Small intestine (tissue), 7 donors: ENCODE measurements around the gene FIS1. TPM values are rescaled to one million over a fixed set of nuclear protein-coding genes. Genes with fewer than 3 reads are reported as not detected.
A peak's percentile ranks its signal among the peaks of the same experiment; 100 is the strongest.
"Not testable (repeated sequence)": the region's sequence is repeated elsewhere in the genome, so short reads cannot be mapped to it uniquely, and the experiment has no call there.

Source experiments
- DNase-seq, 2 donors: peaks; one replicate each; pipeline versions ENCODE4 v3.0.0 to v3.0.0-alpha.2; 2013
- FAIRE-seq: peaks from 2 replicates; lab custom pipeline; 2012; peaks lifted over from hg19 to GRCh38; lab: Jason Lieb, UNC
- H3K27ac ChIP-seq, 3 donors: one replicate each; pipeline ENCODE4 v1.5.1; 2013; ENCODE audit warnings: low read length in 2 of 3, mild to moderate bottlenecking in 2 of 3, control low read depth in 1 of 3, inconsistent platforms in 1 of 3, low read depth in 1 of 3, moderate library complexity in 1 of 3
- H3K27me3 ChIP-seq, 3 donors: one replicate each; pipeline ENCODE4 v1.6.1; 2013; ENCODE audit warnings: low read length in 3 of 3, inconsistent platforms in 1 of 3; ENCODE audit not compliant: control insufficient read depth in 3 of 3, insufficient read depth in 3 of 3
- H3K36me3 ChIP-seq, 3 donors: one replicate each; pipeline ENCODE4 v1.6.1; 2013; ENCODE audit warnings: low read length in 3 of 3, inconsistent platforms in 1 of 3, low read depth in 1 of 3, mild to moderate bottlenecking in 1 of 3, moderate library complexity in 1 of 3; ENCODE audit not compliant: control insufficient read depth in 3 of 3, insufficient read depth in 2 of 3
- H3K4me1 ChIP-seq, 3 donors: one replicate each; pipeline ENCODE4 v1.6.1; 2013; ENCODE audit warnings: low read length in 2 of 3, inconsistent platforms in 1 of 3, low read depth in 1 of 3, mild to moderate bottlenecking in 1 of 3, moderate library complexity in 1 of 3; ENCODE audit not compliant: control insufficient read depth in 3 of 3, insufficient read depth in 2 of 3
- H3K4me3 ChIP-seq, 3 donors: one replicate each; pipeline ENCODE4 v1.5.1; 2013; ENCODE audit warnings: low read length in 3 of 3, control low read depth in 1 of 3, inconsistent platforms in 1 of 3, low read depth in 1 of 3, mild to moderate bottlenecking in 1 of 3, moderate library complexity in 1 of 3
- H3K9me3 ChIP-seq, 2 donors: one replicate each; pipeline ENCODE4 v1.6.1; 2013; ENCODE audit warnings: low read depth in 1 of 2, low read length in 1 of 2; ENCODE audit not compliant: control insufficient read depth in 2 of 2, insufficient read depth in 1 of 2
- WGBS, 3 donors: extraction: QIAGEN DNeasy Blood & Tissue Kit; methylation state at CpG; one replicate each; pipeline ENCODE4 v1.1.7; 2013; 5-methylcytosine and 5-hydroxymethylcytosine counted together
- polyA plus RNA-seq, 4 donors: library from polyadenylated mRNA; stranded (reverse) in 3 of 4; unstranded in 1 of 4; fragments of 200-250 nt in 3 of 4; fragments of 120-200 nt in 1 of 4; gene quantifications; one replicate each; pipeline versions ENCODE4 v1.2.1 to v1.2.3, GENCODE V29; 2013
- donor health status: healthy with polysubstance abuse.
- donor health status: control.
- donor health status: control.
- donor health status: Bipolar disorder and iron deficiency.
- donor health status: healthy.

The FIS1 gene
- polyA plus RNA-seq, 4 donors = 136 to 319 (median 242) TPM

DNA sequence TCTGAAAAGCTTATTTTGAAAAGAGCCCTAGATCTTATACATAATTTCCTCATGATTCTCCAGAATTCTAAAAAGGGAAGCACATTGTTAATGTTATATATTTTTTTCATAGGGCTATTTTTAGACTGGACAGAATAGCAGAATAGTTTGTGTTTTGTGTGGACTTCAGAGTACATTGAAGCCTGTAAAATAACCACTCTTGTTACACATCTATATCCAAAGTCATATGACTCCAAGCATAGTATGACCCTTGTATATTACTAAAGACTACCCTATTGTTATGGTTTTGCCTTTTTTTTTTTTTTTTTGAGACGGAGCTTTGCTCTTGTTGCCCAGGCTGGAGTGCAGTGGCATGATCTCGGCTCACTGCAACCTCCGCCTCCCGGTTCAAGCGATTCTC lies 26.1 kb upstream of the FIS1 start:
- Histone ChIP-seq H3K36me3 (no peaks in the 10 kb centered on the region), H3K27me3 (peaks cover 0 to 3% (median 0%) of the 10 kb centered on the region in 3 donors), H3K27ac (no peak overlapping the region), H3K9me3 (no peaks in the 10 kb centered on the region), H3K4me3 (no peak overlapping the region), H3K4me1 (no peaks in the 10 kb centered on the region)
- DNase-seq = no peak
- no peak for FAIRE-seq
- 75 to 88% (median 85%) methylated on average over 4 to 5 of the region's 5 CpGs for WGBS, 3 donors

DNA sequence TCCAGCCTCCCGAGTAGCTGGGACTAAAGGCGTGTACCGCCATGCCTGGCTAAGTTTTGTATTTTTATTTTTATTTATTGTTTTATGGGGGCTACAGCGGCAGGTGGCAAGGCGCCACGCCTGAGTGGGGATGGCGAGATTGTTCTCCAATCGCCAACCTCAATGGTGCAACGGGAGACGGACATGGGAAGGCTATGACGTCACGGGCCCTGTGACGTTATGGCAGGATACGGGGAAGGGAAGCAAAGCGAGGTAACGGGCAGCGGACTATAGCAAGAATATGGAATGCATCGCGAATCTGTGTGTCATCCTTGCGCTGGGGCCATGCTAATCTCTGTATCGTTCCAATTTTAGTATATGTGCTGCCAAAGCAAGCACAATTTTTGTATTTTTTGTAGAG lies 24.8 kb upstream of the FIS1 start:
- DNase-seq (no peak), FAIRE-seq (no peak)
- WGBS, 3 donors = 83 to 89% (median 89%) methylated on average over 21 of the region's 21 CpGs
- Histone ChIP-seq H3K9me3 (no peaks in the 10 kb centered on the region), H3K27me3 (peaks cover 0 to 3% (median 0%) of the 10 kb centered on the region in 3 donors), H3K27ac (no peak overlapping the region), H3K36me3 (no peaks in the 10 kb centered on the region), H3K4me1 (no peaks in the 10 kb centered on the region), H3K4me3 (no peak overlapping the region)

DNA sequence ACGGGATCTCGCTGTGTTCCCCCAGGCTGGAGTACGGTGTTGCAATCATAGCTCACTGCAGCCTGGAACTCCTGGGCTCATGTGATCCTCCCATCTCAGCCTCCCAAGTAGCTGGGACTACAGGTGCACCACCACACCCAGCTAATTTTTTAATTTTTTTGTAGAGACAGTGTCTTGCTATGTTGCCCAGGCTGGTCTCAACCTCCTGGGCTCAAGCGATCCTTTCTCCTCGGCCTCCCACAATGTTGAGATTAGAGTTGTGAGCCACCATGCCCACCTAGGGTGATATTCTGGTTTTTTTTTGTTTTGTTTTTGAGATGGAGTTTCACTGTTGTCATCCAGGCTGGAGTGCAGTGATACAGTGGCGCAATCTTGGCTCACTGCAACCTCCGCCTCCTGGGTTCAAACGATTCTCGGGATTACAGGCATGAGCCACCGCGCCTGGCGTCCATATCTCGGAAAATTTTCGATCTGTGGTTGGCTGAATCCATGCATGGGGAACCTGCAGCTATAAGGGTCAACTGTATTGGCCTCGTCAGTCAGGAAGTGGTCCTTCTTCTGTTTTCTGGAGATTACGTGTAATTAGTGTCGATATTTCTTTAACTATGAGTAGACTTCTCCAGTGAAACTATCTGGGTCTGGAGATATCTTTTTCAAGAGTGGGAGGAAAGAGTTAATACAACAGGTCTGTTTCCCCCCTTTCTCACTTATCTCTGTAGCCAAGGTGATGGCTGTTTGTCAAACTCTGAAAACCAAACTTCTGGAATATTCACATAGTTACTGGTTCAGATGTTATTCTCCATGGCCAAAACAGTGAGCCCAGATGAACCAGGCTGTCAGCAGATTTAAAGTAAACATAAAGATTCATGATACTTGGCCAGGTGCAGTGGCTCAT lies 21.0 kb upstream of the FIS1 start:
- no peaks in the 10 kb centered on the region for H3K36me3 ChIP-seq
- no peaks in the 10 kb centered on the region for H3K4me1 ChIP-seq
- DNase-seq (no peak), FAIRE-seq (no peak)
- WGBS, 3 donors = 67 to 75% (median 75%) methylated on average over 17 of the region's 17 CpGs
- H3K4me3 ChIP-seq = no peak overlapping the region
- peaks cover 0 to 3% (median 2%) of the 10 kb centered on the region in 3 donors for H3K27me3 ChIP-seq
- H3K9me3 ChIP-seq = no peaks in the 10 kb centered on the region
- H3K27ac ChIP-seq = no peak overlapping the region

- H3K36me3 ChIP-seq, H3K9me3 ChIP-seq, H3K4me3 ChIP-seq, DNase-seq, H3K4me1 ChIP-seq, FAIRE-seq, H3K27ac ChIP-seq, H3K27me3 ChIP-seq: not testable (repeated sequence)
- WGBS, 3 donors = 50 to 62% (median 56%) methylated on average over 6 of the region's 6 CpGs
These were observed 19.3 kb upstream of the FIS1 start for GRCh38 chr7:101264102-101264706.

DNA sequence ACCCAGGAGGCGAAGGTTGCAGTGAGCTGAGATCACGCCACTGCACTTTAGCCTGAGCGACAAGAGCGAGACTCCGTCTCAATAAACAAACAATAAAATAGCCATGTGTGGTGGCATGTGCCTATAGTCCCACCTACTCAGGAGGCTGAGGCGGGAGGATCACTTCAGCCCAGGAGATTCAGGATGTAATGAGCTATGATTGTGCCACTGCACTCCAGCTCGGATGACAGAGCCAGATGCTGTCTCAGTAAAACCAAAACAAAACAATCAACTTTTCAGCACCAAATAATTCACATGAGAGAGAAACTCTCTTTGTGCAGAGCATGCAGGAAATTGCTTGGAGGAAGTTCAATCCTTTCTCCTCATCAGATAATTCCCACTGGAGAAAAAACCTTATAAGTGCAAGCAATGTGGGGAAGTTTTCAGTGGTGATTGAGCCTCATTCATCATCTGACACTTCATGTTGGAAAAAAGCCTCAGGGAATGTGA lies 13.4 kb upstream of the FIS1 start:
- Histone ChIP-seq H3K27me3 (peaks cover 0 to 2% (median 0%) of the 10 kb centered on the region in 3 donors), H3K4me1 (peaks cover 0 to 2% (median 0%) of the 10 kb centered on the region in 3 donors), H3K9me3 (no peaks in the 10 kb centered on the region), H3K36me3 (no peaks in the 10 kb centered on the region), H3K27ac (no peak overlapping the region), H3K4me3 (no peak overlapping the region)
- WGBS, 3 donors = 25 to 41% (median 27%) methylated on average over 7 of the region's 7 CpGs
- DNase-seq (peak in 1 of 2 donors; percentile 68), FAIRE-seq (no peak)

DNA sequence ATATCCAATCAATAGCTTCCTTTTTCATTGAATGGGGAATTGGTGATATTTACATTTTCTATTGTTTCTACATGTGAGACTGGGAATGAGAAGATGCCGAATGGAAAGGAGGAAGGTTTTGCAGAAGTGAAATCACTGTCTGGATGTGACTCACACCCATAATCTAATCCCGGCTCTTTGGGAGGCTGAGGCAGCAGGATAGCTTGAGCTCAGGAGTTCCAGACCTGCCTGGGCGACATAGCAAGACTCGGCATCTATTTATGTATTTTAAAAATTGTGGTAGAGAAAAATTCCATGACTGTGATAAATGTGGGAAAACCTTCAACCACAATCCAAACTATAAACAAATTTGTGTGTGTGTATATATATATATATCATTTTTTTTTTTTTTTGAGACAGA lies 10.9 kb upstream of the FIS1 start:
- no peaks in the 10 kb centered on the region for H3K27me3 ChIP-seq
- no peak overlapping the region for H3K4me3 ChIP-seq
- H3K4me1 ChIP-seq = peaks cover 1 to 5% (median 3%) of the 10 kb centered on the region in 3 donors
- 60 to 67% (median 61%) methylated on average over 4 of the region's 4 CpGs for WGBS, 3 donors
- no peaks in the 10 kb centered on the region for H3K9me3 ChIP-seq
- no peak overlapping the region for H3K27ac ChIP-seq
- H3K36me3 ChIP-seq = no peaks in the 10 kb centered on the region
- no peak for FAIRE-seq
- DNase-seq = no peak

DNA sequence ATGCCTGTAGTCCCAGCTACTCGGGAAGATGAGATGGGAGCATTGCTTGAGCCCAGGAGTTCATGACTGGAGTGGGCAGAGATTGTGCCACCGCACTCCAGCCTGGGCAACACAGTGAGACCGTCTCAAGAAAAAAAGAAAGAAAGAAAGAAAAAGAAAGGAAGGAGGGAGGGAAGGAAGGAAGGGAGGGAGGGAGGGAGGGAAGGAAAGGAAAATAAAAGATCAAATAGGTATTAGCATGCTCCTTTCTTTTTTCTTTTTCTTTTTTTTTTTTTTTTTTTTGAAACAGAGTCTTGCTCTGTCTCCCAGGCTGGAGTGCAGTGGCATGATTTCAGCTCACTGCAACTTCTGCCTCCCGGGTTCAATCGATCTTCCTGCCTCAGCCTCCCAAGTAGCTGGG lies 8.3 kb upstream of the FIS1 start:
- 84 to 92% (median 91%) methylated on average over 5 of the region's 5 CpGs for WGBS, 3 donors
- H3K36me3 ChIP-seq = peaks cover 0 to 13% (median 3%) of the 10 kb centered on the region in 3 donors
- not testable (repeated sequence) for H3K4me1 ChIP-seq, DNase-seq, H3K9me3 ChIP-seq, H3K27ac ChIP-seq, FAIRE-seq, H3K27me3 ChIP-seq, H3K4me3 ChIP-seq

GRCh38 chr7:101251871-101252659 lies 7.2 kb upstream of the FIS1 start:
- FAIRE-seq = peak; percentile 49

More at GRCh38 chr7:101251871-101252659, 7.2 kb upstream of the FIS1 start:
- Histone ChIP-seq H3K27me3 (no peaks in the 10 kb centered on the region), H3K4me3 (peak overlapping the region; percentile 71 to 95 (median 90)), H3K27ac (peak overlapping the region; percentile 66 to 76 (median 73)), H3K36me3 (peaks cover 0 to 16% (median 3%) of the 10 kb centered on the region in 3 donors), H3K9me3 (no peaks in the 10 kb centered on the region), H3K4me1 (peaks cover 3 to 7% (median 3%) of the 10 kb centered on the region in 3 donors)
- peak; percentile 99 to 100 for DNase-seq
- 0% methylated on average over 53 to 55 of the region's 55 CpGs for WGBS, 3 donors
